GM12891 (cell line): ENCODE data around the gene PALM3.

ENCODE experiments used
- PAX5 ChIP-seq: IDR thresholded peaks from 2 replicates; pipeline ENCODE4 v1.6.1; 2011; ENCODE audit warnings: low read length, moderate library complexity, mild to moderate bottlenecking; ENCODE audit not compliant: insufficient read depth, severe bottlenecking
- POLR2A ChIP-seq: IDR thresholded peaks from 2 replicates; pipeline ENCODE4 v1.6.1; 2011; ENCODE audit warnings: low read depth, low read length, control low read depth
- POLR2AphosphoS5 ChIP-seq: IDR thresholded peaks from 2 replicates; pipeline ENCODE4 v1.6.1; 2011; ENCODE audit warnings: low read depth, low read length, control low read depth
- TAF1 ChIP-seq: IDR thresholded peaks from 2 replicates; pipeline ENCODE4 v1.6.1; 2011; ENCODE audit warnings: low read depth, low read length, control low read depth

- TF ChIP-seq POLR2A (no peak), TAF1 (no peak), POLR2AphosphoS5 (no peak), PAX5 (no peak)
Observed at GRCh38 chr19:14051980-14052379, 9.9 kb downstream of the PALM3 start.
